ENCODE results near the gene APBA2.

GRCh38 chr15:29125382-29126207, 239.8 kb downstream of the APBA2 start:
- TF ChIP-seq POLR2A (IDR thresholded peaks at IDR 0.05) (no peak), POLR2AphosphoS5 (IDR thresholded peaks at IDR 0.05) (no peak), EP300 (IDR thresholded peaks at IDR 0.05) (no peak)
- TF ChIP-seq, protein P1, sequence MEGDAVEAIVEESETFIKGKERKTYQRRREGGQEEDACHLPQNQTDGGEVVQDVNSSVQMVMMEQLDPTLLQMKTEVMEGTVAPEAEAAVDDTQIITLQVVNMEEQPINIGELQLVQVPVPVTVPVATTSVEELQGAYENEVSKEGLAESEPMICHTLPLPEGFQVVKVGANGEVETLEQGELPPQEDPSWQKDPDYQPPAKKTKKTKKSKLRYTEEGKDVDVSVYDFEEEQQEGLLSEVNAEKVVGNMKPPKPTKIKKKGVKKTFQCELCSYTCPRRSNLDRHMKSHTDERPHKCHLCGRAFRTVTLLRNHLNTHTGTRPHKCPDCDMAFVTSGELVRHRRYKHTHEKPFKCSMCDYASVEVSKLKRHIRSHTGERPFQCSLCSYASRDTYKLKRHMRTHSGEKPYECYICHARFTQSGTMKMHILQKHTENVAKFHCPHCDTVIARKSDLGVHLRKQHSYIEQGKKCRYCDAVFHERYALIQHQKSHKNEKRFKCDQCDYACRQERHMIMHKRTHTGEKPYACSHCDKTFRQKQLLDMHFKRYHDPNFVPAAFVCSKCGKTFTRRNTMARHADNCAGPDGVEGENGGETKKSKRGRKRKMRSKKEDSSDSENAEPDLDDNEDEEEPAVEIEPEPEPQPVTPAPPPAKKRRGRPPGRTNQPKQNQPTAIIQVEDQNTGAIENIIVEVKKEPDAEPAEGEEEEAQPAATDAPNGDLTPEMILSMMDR (IDR thresholded peaks at IDR 0.05): no peak

All from upper lobe of left lung (tissue), 4 donors.